ENCODE data around the gene CLECL1.
"Not testable (repeated sequence)": the region's sequence is repeated elsewhere in the genome, so short reads cannot be mapped to it uniquely, and the experiment has no call there.

Gene CLECL1

GRCh38 chr12:9741726-9742125, 8.8 kb upstream of the CLECL1 start:
- no peak for DNase-seq (ENCODE audit: low read depth)
- no peak overlapping the region for H3K4me3 ChIP-seq (ENCODE audit: low read length)
- no peak for TF ChIP-seq CTCF (IDR thresholded peaks at IDR 0.05; ENCODE audit: insufficient read depth, low read depth, low read length, missing control alignments)

- DNase-seq (ENCODE audit: low read depth): no peak
- H3K4me3 ChIP-seq (ENCODE audit: low read length): peak overlapping the region; percentile 18
- no peak for TF ChIP-seq CTCF (IDR thresholded peaks at IDR 0.05; ENCODE audit: insufficient read depth, low read depth, low read length, missing control alignments)
These were observed 7.3 kb upstream of the CLECL1 start for GRCh38 chr12:9740106-9740750.

- peak overlapping the region; percentile 18 for H3K4me3 ChIP-seq (ENCODE audit: low read length)
- not testable (repeated sequence) for DNase-seq (ENCODE audit: low read depth)
These were observed 6.7 kb upstream of the CLECL1 start for GRCh38 chr12:9739404-9740105.

- H3K4me3 ChIP-seq (ENCODE audit: low read length); DNase-seq (ENCODE audit: low read depth): not testable (repeated sequence)
These were observed 6.0 kb upstream of the CLECL1 start for GRCh38 chr12:9738905-9739304.

- no peak overlapping the region for H3K4me3 ChIP-seq (ENCODE audit: low read length)
- TF ChIP-seq CTCF (IDR thresholded peaks at IDR 0.05; ENCODE audit: insufficient read depth, low read depth, low read length, missing control alignments): no peak
- no peak for DNase-seq (ENCODE audit: low read depth)
These were observed 4.2 kb upstream of the CLECL1 start for GRCh38 chr12:9736936-9737705.

- DNase-seq (ENCODE audit: low read depth): no peak
- no peak for TF ChIP-seq CTCF (IDR thresholded peaks at IDR 0.05; ENCODE audit: insufficient read depth, low read depth, low read length, missing control alignments)
- H3K4me3 ChIP-seq (ENCODE audit: low read length): no peak overlapping the region
These were observed 2.7 kb upstream of the CLECL1 start for GRCh38 chr12:9735601-9736000.

- TF ChIP-seq CTCF (IDR thresholded peaks at IDR 0.05; ENCODE audit: insufficient read depth, low read depth, low read length, missing control alignments): no peak
- no peak for DNase-seq (ENCODE audit: low read depth)
- no peak overlapping the region for H3K4me3 ChIP-seq (ENCODE audit: low read length)
These were observed 1.1 kb downstream of the CLECL1 start for GRCh38 chr12:9731797-9732196.
